Ishikawa (cell line): Measurements from ENCODE around the gene TMEM30A.
A peak's percentile ranks its signal among the peaks of the same experiment; 100 is the strongest.

Experiments used
- CEBPB ChIP-seq: IDR thresholded peaks from 2 replicates; pipeline ENCODE4 v1.6.1; 2012
- CREB1 ChIP-seq: IDR thresholded peaks from 2 replicates; pipeline ENCODE4 v1.6.1; 2012; ENCODE audit warnings: low read depth
- EGR1 ChIP-seq: IDR thresholded peaks from 2 replicates; pipeline ENCODE4 v1.6.1; 2012
- EP300 ChIP-seq: IDR thresholded peaks from 2 replicates; pipeline ENCODE4 v1.6.1; 2012; ENCODE audit warnings: borderline replicate concordance
- FOXM1 ChIP-seq: IDR thresholded peaks from 2 replicates; pipeline ENCODE4 v1.6.1; 2012; ENCODE audit warnings: low read depth, borderline replicate concordance
- NFIC ChIP-seq: IDR thresholded peaks from 2 replicates; pipeline ENCODE4 v1.6.1; 2012
- RAD21 ChIP-seq: IDR thresholded peaks from 2 replicates; pipeline ENCODE4 v1.6.1; 2012; ENCODE audit warnings: low read depth
- REST ChIP-seq: IDR thresholded peaks from 2 replicates; pipeline ENCODE4 v1.6.1; 2012; ENCODE audit warnings: low read depth, mild to moderate bottlenecking
- TAF1 ChIP-seq: IDR thresholded peaks from 2 replicates; pipeline ENCODE4 v1.6.1; 2012; ENCODE audit warnings: low read depth, mild to moderate bottlenecking
- TCF12 ChIP-seq: IDR thresholded peaks from 2 replicates; pipeline ENCODE4 v1.6.1; 2012; ENCODE audit warnings: low read depth
- TEAD4 ChIP-seq: IDR thresholded peaks from 2 replicates; pipeline ENCODE4 v1.6.1; 2012
- YY1 ChIP-seq: IDR thresholded peaks from 2 replicates; pipeline ENCODE4 v1.6.1; 2012; ENCODE audit warnings: low read depth
- TF ChIP-seq, protein P1 (sequence below): IDR thresholded peaks from 2 replicates; pipeline ENCODE4 v1.6.1; 2012

DNA sequence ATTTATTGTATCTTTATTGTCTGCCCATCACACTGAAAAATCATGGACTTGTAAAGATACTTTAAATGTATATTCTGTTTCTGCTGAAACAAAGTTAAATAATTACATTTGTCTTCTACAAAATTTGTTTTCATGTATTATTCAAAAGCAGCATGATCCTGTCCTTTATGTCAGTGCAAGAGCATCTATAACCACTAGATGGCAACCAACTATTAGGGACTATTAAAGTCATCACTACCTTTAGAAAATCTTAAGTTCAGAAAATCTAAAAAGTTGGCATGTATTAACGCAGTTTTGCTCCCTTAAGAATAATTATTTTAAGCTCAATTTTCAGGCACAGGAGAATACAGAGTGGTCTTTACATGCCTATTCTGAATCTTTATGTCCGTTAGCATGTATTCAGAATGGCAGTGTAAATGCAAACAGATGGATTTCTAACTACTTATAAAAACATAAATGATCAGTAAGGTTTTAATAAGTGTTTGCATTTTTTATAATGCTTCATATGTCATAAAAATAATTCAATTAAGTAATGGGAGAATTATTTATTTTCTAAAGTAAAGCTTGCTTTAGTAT, 17.8 kb downstream of the TMEM30A start:
- TF ChIP-seq NFIC = no peak
- no peak for TF ChIP-seq REST
- no peak for TF ChIP-seq EP300
- no peak for TF ChIP-seq TEAD4
- peak; percentile 52 for TF ChIP-seq RAD21
- no peak for TF ChIP-seq FOXM1
- TF ChIP-seq CEBPB = no peak
- no peak for TF ChIP-seq EGR1
- no peak for TF ChIP-seq YY1
- TF ChIP-seq TAF1 = no peak
- TF ChIP-seq, protein P1, sequence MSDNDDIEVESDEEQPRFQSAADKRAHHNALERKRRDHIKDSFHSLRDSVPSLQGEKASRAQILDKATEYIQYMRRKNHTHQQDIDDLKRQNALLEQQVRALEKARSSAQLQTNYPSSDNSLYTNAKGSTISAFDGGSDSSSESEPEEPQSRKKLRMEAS = no peak
- TF ChIP-seq TCF12 = no peak
- TF ChIP-seq CREB1 = no peak
